Measurements from ENCODE around the gene RNASE8.

- TF ChIP-seq CTCF (IDR thresholded peaks at IDR 0.05; ENCODE audit: poor library complexity) (no peak), EZH2 (IDR thresholded peaks at IDR 0.05; ENCODE audit: borderline replicate concordance) (no peak)
Measured at GRCh38 chr14:21024585-21025370, 32.8 kb upstream of the RNASE8 start, which contains the start of gene NDRG2.
